Measurements from ENCODE around the gene PPARG. TPM values are rescaled to one million over a fixed set of nuclear protein-coding genes. Genes with fewer than 3 reads are reported as not detected.
"Not testable (repeated sequence)": the region's sequence is repeated elsewhere in the genome, so short reads cannot be mapped to it uniquely, and the experiment has no call there.

Gene PPARG
- total RNA-seq, 2 experiments from 2014 or later: 0.52 to 0.55 TPM

- H3K27me3 Mint-ChIP-seq: peaks cover 11% of the 10 kb centered on the region
- H3K4me3 Mint-ChIP-seq: no peak overlapping the region
- DNase-seq: no peak
- ChIA-PET POLR2A (interaction anchor here (1.0 kb wide), 1 partner anchor 26 kb away, joined by 3 read pairs; no protein-coding TSS in a partner anchor), CTCF (no interaction called here)
- no peaks in the 10 kb centered on the region for H3K36me3 Mint-ChIP-seq (ENCODE audit: low read depth)
- H3K9me3 Mint-ChIP-seq: no peaks in the 10 kb centered on the region
- H3K27ac Mint-ChIP-seq: no peak overlapping the region
- H3K4me1 Mint-ChIP-seq: peaks cover 2% of the 10 kb centered on the region
Measured at GRCh38 chr3:12369029-12369428, 80.2 kb downstream of the PPARG start.

- no peaks in the 10 kb centered on the region for H3K4me1 Mint-ChIP-seq
- H3K9me3 Mint-ChIP-seq: no peaks in the 10 kb centered on the region
- no peak overlapping the region for H3K4me3 Mint-ChIP-seq
- ChIA-PET CTCF (no interaction called here), POLR2A (interaction anchor here (1.0 kb wide), 1 partner anchor 25 kb away, joined by 3 read pairs; no protein-coding TSS in a partner anchor)
- DNase-seq: no peak
- H3K27me3 Mint-ChIP-seq: peaks cover 11% of the 10 kb centered on the region
- H3K36me3 Mint-ChIP-seq (ENCODE audit: low read depth): no peaks in the 10 kb centered on the region
- no peak overlapping the region for H3K27ac Mint-ChIP-seq
Measured at GRCh38 chr3:12369598-12369997, 80.7 kb downstream of the PPARG start.

DNA sequence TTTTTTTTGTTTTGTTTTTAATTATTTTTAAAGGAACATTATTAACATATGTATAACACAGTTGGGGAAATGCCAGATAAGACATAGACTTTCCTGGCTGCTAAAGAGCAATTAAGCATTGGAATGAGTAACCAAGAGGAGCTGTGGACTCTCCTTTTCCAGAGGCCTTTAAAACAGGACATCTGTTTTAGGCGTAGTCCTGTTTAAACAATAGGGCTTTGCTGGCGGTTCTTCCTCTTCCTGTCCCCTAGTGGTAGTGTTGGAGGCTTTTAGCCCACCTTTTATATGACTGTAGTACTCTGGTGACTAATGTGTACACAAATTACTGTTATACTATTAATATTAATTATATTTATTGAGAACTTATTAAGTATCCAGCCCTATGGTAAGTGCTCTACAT lies 81.9 kb downstream of the PPARG start:
- DNase-seq: no peak
- no peaks in the 10 kb centered on the region for H3K4me1 Mint-ChIP-seq
- no peak overlapping the region for H3K4me3 Mint-ChIP-seq
- H3K27ac Mint-ChIP-seq: no peak overlapping the region
- H3K27me3 Mint-ChIP-seq: peaks cover 12% of the 10 kb centered on the region
- POLR2A ChIA-PET: no interaction called here
- no peaks in the 10 kb centered on the region for H3K36me3 Mint-ChIP-seq (ENCODE audit: low read depth)
- no peaks in the 10 kb centered on the region for H3K9me3 Mint-ChIP-seq
- CTCF ChIA-PET: no interaction called here

GRCh38 chr3:12371525-12372140 lies 82.8 kb downstream of the PPARG start:
- no peaks in the 10 kb centered on the region for H3K36me3 Mint-ChIP-seq (ENCODE audit: low read depth)
- ChIA-PET CTCF (interaction anchor here (1.1 kb wide), 1 partner anchor 152 kb away, joined by 3 read pairs; no protein-coding TSS in a partner anchor), POLR2A (no interaction called here)
- H3K9me3 Mint-ChIP-seq: no peaks in the 10 kb centered on the region
- no peak overlapping the region for H3K27ac Mint-ChIP-seq
- H3K4me1 Mint-ChIP-seq: no peaks in the 10 kb centered on the region
- no peak for DNase-seq
- H3K4me3 Mint-ChIP-seq: no peak overlapping the region
- H3K27me3 Mint-ChIP-seq: peaks cover 8% of the 10 kb centered on the region

GRCh38 chr3:12372741-12373280 lies 83.9 kb downstream of the PPARG start:
- Mint-ChIP-seq H3K27ac (no peak overlapping the region), H3K4me3 (no peak overlapping the region), H3K36me3 (ENCODE audit: low read depth) (no peaks in the 10 kb centered on the region), H3K9me3 (no peaks in the 10 kb centered on the region), H3K27me3 (peaks cover 9% of the 10 kb centered on the region), H3K4me1 (no peaks in the 10 kb centered on the region)
- POLR2A ChIA-PET: no interaction called here
- DNase-seq: no peak
- CTCF ChIA-PET: interaction anchor here (1.1 kb wide), 1 partner anchor 153 kb away, joined by 3 read pairs; no protein-coding TSS in a partner anchor

- Mint-ChIP-seq H3K4me1 (peaks cover 6% of the 10 kb centered on the region), H3K4me3 (no peak overlapping the region), H3K27ac (no peak overlapping the region), H3K27me3 (peaks cover 11% of the 10 kb centered on the region), H3K9me3 (no peaks in the 10 kb centered on the region), H3K36me3 (ENCODE audit: low read depth) (no peaks in the 10 kb centered on the region)
- ChIA-PET CTCF (interaction anchor here (0.7 kb wide), 1 partner anchor 155 kb away, joined by 4 read pairs; no protein-coding TSS in a partner anchor), POLR2A (no interaction called here)
- no peak for DNase-seq
Measured at GRCh38 chr3:12375572-12375971, 86.7 kb downstream of the PPARG start.

DNA sequence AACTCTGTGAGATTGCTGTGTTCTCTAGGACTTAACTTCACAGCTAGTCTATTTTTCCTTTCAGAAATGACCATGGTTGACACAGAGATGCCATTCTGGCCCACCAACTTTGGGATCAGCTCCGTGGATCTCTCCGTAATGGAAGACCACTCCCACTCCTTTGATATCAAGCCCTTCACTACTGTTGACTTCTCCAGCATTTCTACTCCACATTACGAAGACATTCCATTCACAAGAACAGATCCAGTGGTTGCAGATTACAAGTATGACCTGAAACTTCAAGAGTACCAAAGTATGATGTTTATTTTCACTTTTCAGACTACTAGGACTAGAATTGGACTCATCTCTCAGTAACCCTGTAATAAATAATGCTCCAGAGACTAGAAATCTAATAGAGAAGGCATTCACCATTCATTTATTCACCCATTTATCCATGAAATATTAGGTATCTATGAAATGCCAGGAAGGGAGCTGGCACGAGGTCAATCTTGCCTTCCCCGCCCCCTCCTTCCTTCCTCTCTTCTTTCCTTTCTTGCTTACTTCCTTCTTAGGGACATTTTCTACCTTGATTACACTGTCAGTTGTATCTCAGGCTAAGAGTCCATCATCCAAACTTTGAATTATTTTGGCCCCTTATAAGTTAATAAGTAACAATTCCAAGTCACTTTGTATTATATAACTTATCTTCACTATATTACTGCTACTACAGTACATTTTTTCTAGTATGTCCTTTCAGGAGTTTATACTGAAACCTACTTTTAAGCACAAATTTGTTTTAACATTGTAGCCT lies 91.0 kb downstream of the PPARG start:
- POLR2A ChIA-PET: no interaction called here
- CTCF ChIA-PET: no interaction called here
- DNase-seq: no peak
- no peak overlapping the region for H3K27ac Mint-ChIP-seq
- peaks cover 7% of the 10 kb centered on the region for H3K27me3 Mint-ChIP-seq
- H3K4me1 Mint-ChIP-seq: peaks cover 8% of the 10 kb centered on the region
- H3K36me3 Mint-ChIP-seq (ENCODE audit: low read depth): no peaks in the 10 kb centered on the region
- no peak overlapping the region for H3K4me3 Mint-ChIP-seq
- no peaks in the 10 kb centered on the region for H3K9me3 Mint-ChIP-seq

- Mint-ChIP-seq H3K9me3 (no peaks in the 10 kb centered on the region), H3K4me3 (no peak overlapping the region)
- POLR2A ChIA-PET: no interaction called here
Measured at GRCh38 chr3:12380461-12380860, 91.6 kb downstream of the PPARG start.

GRCh38 chr3:12381199-12381598 lies 92.3 kb downstream of the PPARG start:
- CTCF ChIA-PET: no interaction called here
- H3K4me1 Mint-ChIP-seq: peaks cover 8% of the 10 kb centered on the region

More at GRCh38 chr3:12380461-12380860, 91.6 kb downstream of the PPARG start:
- no peak for DNase-seq
- H3K4me1 Mint-ChIP-seq: peaks cover 8% of the 10 kb centered on the region
- no peak overlapping the region for H3K27ac Mint-ChIP-seq
- CTCF ChIA-PET: no interaction called here
- no peaks in the 10 kb centered on the region for H3K36me3 Mint-ChIP-seq (ENCODE audit: low read depth)
- H3K27me3 Mint-ChIP-seq: peaks cover 6% of the 10 kb centered on the region

GRCh38 chr3:12383218-12383617 lies 94.3 kb downstream of the PPARG start:
- H3K27me3 Mint-ChIP-seq: peaks cover 15% of the 10 kb centered on the region
- no peak overlapping the region for H3K4me3 Mint-ChIP-seq
- DNase-seq: no peak
- H3K9me3 Mint-ChIP-seq: peaks cover 6% of the 10 kb centered on the region
- peaks cover 4% of the 10 kb centered on the region for H3K36me3 Mint-ChIP-seq (ENCODE audit: low read depth)
- CTCF ChIA-PET: no interaction called here
- POLR2A ChIA-PET: no interaction called here
- H3K4me1 Mint-ChIP-seq: peaks cover 8% of the 10 kb centered on the region
- no peak overlapping the region for H3K27ac Mint-ChIP-seq

More at GRCh38 chr3:12381199-12381598, 92.3 kb downstream of the PPARG start:
- Mint-ChIP-seq H3K4me3 (no peak overlapping the region), H3K36me3 (ENCODE audit: low read depth) (no peaks in the 10 kb centered on the region), H3K9me3 (no peaks in the 10 kb centered on the region), H3K27ac (no peak overlapping the region), H3K27me3 (peaks cover 10% of the 10 kb centered on the region)
- DNase-seq: no peak
- POLR2A ChIA-PET: no interaction called here

GRCh38 chr3:12384451-12385233 lies 95.8 kb downstream of the PPARG start:
- H3K9me3 Mint-ChIP-seq: peaks cover 9% of the 10 kb centered on the region
- H3K27me3 Mint-ChIP-seq: peaks cover 12% of the 10 kb centered on the region
- POLR2A ChIA-PET: no interaction called here
- H3K36me3 Mint-ChIP-seq (ENCODE audit: low read depth): peaks cover 4% of the 10 kb centered on the region
- no peak for DNase-seq
- no peak overlapping the region for H3K27ac Mint-ChIP-seq
- H3K4me1 Mint-ChIP-seq: peaks cover 4% of the 10 kb centered on the region
- CTCF ChIA-PET: no interaction called here
- no peak overlapping the region for H3K4me3 Mint-ChIP-seq

GRCh38 chr3:12386514-12387291 lies 97.8 kb downstream of the PPARG start:
- H3K27me3 Mint-ChIP-seq: peaks cover 12% of the 10 kb centered on the region
- DNase-seq; H3K9me3 Mint-ChIP-seq; H3K27ac Mint-ChIP-seq; POLR2A ChIA-PET; H3K36me3 Mint-ChIP-seq (ENCODE audit: low read depth); H3K4me3 Mint-ChIP-seq; H3K4me1 Mint-ChIP-seq: not testable (repeated sequence)
- CTCF ChIA-PET: interaction anchor here (0.6 kb wide), 1 partner anchor 450 kb away, joined by 3 read pairs; no protein-coding TSS in a partner anchor

Data from activated CD4-positive, alpha-beta T cell treated with anti-CD3 and anti-CD28 coated beads, Interleukin-2, amount 10 ng/mL, durations not matched to agents 7 days and 5 days (primary cell).